ENCODE measurements around the gene ARF4. TPM values are rescaled to one million over a fixed set of nuclear protein-coding genes. Genes with fewer than 3 reads are reported as not detected.

Gene ARF4
- total and polyA plus RNA-seq, 2 donors (not counting 1 experiment from before 2014, with no cell fraction given): 30.2 to 38.1 TPM

DNA sequence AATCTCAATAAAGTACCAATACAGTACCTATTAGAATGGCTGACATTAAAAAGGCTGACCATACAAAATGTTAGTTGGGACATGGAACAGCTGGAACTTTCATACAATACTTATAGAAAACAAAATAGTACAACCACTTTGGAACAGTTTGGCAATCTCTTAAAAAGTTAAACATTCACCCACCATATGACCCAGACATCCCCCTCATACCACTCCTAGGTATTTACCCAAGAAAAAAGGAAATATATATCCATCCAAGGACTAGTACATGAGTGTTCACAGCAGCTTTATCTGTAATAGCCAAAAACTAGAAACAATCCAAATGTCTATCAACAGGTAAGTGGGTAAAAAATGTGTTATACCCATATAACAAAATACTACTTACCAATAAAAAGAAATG is 25.2 kb upstream of the ARF4 start:
- POLR2A ChIA-PET: no interaction called here
- ATAC-seq (ENCODE audit: low read depth) (no peak), DNase-seq (no peak)
- H3K27me3 ChIP-seq (replicated peaks in 1 of 4; ENCODE audit: control extremely low read depth in 1 of 4, control insufficient read depth in 3 of 4, insufficient read depth in 4 of 4, low read length in 3 of 4): no peaks in the 10 kb centered on the region
- H3K4me3 Mint-ChIP-seq: no peak overlapping the region
- H3K4me2 ChIP-seq (replicated peaks; ENCODE audit: low read depth, low read length, poor library complexity, severe bottlenecking): no peak overlapping the region
- H3K27me3 Mint-ChIP-seq: no peaks in the 10 kb centered on the region
- H3K27ac ChIP-seq (ENCODE audit: low read length in 2 of 2): no peak overlapping the region
- intact Hi-C loops (cut with micrococcal nuclease): no loop called here
- H3K36me3 ChIP-seq (replicated peaks in 1 of 2; ENCODE audit: control extremely low read depth in 1 of 2, control insufficient read depth in 1 of 2, extremely low read depth in 1 of 2, insufficient read depth in 2 of 2, low read length in 1 of 2): peaks cover 9 to 15% of the 10 kb centered on the region in 2 experiments
- TF ChIP-seq, protein P1, sequence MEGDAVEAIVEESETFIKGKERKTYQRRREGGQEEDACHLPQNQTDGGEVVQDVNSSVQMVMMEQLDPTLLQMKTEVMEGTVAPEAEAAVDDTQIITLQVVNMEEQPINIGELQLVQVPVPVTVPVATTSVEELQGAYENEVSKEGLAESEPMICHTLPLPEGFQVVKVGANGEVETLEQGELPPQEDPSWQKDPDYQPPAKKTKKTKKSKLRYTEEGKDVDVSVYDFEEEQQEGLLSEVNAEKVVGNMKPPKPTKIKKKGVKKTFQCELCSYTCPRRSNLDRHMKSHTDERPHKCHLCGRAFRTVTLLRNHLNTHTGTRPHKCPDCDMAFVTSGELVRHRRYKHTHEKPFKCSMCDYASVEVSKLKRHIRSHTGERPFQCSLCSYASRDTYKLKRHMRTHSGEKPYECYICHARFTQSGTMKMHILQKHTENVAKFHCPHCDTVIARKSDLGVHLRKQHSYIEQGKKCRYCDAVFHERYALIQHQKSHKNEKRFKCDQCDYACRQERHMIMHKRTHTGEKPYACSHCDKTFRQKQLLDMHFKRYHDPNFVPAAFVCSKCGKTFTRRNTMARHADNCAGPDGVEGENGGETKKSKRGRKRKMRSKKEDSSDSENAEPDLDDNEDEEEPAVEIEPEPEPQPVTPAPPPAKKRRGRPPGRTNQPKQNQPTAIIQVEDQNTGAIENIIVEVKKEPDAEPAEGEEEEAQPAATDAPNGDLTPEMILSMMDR (IDR thresholded peaks at IDR 0.05): no peak
- no peak for TF ChIP-seq EZH2 (IDR thresholded peaks at IDR 0.05; ENCODE audit: borderline replicate concordance, insufficient read depth, low read depth, low read length, poor library complexity, severe bottlenecking)
- CTCF ChIA-PET: interaction anchor here (1.0 kb wide), 1 partner anchor 21 kb away, joined by 3 read pairs; no protein-coding TSS in a partner anchor
- H3K27ac Mint-ChIP-seq: no peak overlapping the region
- no peaks in the 10 kb centered on the region for H3K4me1 Mint-ChIP-seq
- no peaks in the 10 kb centered on the region for H3K9me3 Mint-ChIP-seq (ENCODE audit: insufficient read depth)
- H3K4me1 ChIP-seq (ENCODE audit: control insufficient read depth in 2 of 2, insufficient read depth in 2 of 2, low read length in 2 of 2): no peaks in the 10 kb centered on the region
- no peak overlapping the region for H2AFZ ChIP-seq (ENCODE audit: insufficient read depth, low read depth, low read length, poor library complexity, severe bottlenecking)
- peaks cover 0 to 6% (median 0%) of the 10 kb centered on the region in 3 donors for H3K9me3 ChIP-seq (ENCODE audit: control extremely low read depth in 1 of 3, control insufficient read depth in 2 of 3, insufficient read depth in 1 of 3, low read length in 2 of 3)
- no peak overlapping the region for H3K9ac ChIP-seq (ENCODE audit: low read length)
- H3K4me3 ChIP-seq (ENCODE audit: control extremely low read depth in 1 of 5, extremely low read depth in 1 of 5, insufficient read depth in 1 of 5, low read depth in 2 of 5, low read length in 4 of 5): no peak overlapping the region
- no peaks in the 10 kb centered on the region for H3K79me2 ChIP-seq (ENCODE audit: control insufficient read depth, insufficient read depth, low read length)
- no peaks in the 10 kb centered on the region for H4K20me1 ChIP-seq (ENCODE audit: control insufficient read depth, insufficient read depth, low read length, poor library complexity, severe bottlenecking)

DNA sequence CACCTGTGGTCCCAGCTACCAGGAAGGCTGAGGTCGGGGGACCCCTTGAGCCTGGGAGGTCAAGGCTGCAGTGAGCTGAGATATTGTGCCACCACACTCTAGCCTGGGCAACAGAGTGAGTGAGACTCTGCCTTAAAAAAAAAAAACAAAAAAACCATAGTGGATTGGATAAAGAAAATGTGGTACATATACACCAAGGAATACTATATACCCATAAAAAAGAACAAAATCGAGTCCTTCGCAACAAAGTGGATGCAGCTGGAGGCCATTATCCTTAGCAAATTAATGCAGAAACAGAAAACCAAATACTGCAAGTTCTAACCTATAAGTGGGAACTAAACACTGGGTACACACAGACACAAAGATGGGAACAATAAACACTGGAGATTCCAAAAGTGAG is 20.6 kb upstream of the ARF4 start:
- Mint-ChIP-seq H3K4me3 (no peak overlapping the region), H3K4me1 (no peaks in the 10 kb centered on the region), H3K27ac (no peak overlapping the region), H3K9me3 (ENCODE audit: insufficient read depth) (no peaks in the 10 kb centered on the region), H3K27me3 (no peaks in the 10 kb centered on the region)
- Histone ChIP-seq H2AFZ (ENCODE audit: insufficient read depth, low read depth, low read length, poor library complexity, severe bottlenecking) (no peak overlapping the region), H3K79me2 (ENCODE audit: control insufficient read depth, insufficient read depth, low read length) (no peaks in the 10 kb centered on the region), H3K4me2 (replicated peaks; ENCODE audit: low read depth, low read length, poor library complexity, severe bottlenecking) (no peak overlapping the region), H3K4me1 (ENCODE audit: control insufficient read depth in 2 of 2, insufficient read depth in 2 of 2, low read length in 2 of 2) (no peaks in the 10 kb centered on the region), H3K4me3 (ENCODE audit: control extremely low read depth in 1 of 5, extremely low read depth in 1 of 5, insufficient read depth in 1 of 5, low read depth in 2 of 5, low read length in 4 of 5) (no peak overlapping the region), H3K9ac (ENCODE audit: low read length) (no peak overlapping the region), H3K27me3 (replicated peaks in 1 of 4; ENCODE audit: control extremely low read depth in 1 of 4, control insufficient read depth in 3 of 4, insufficient read depth in 4 of 4, low read length in 3 of 4) (no peaks in the 10 kb centered on the region), H3K36me3 (replicated peaks in 1 of 2; ENCODE audit: control extremely low read depth in 1 of 2, control insufficient read depth in 1 of 2, extremely low read depth in 1 of 2, insufficient read depth in 2 of 2, low read length in 1 of 2) (peaks cover 0 to 2% of the 10 kb centered on the region in 2 experiments), H3K9me3 (ENCODE audit: control extremely low read depth in 1 of 3, control insufficient read depth in 2 of 3, insufficient read depth in 1 of 3, low read length in 2 of 3) (peaks cover 0 to 5% (median 0%) of the 10 kb centered on the region in 3 donors), H4K20me1 (ENCODE audit: control insufficient read depth, insufficient read depth, low read length, poor library complexity, severe bottlenecking) (no peaks in the 10 kb centered on the region), H3K27ac (ENCODE audit: low read length in 2 of 2) (no peak overlapping the region)
- DNase-seq (no peak), ATAC-seq (ENCODE audit: low read depth) (no peak)
- TF ChIP-seq, protein P1 (IDR thresholded peaks at IDR 0.05): no peak
- CTCF ChIA-PET: no interaction called here
- WGBS (ENCODE audit: insufficient coverage): no CpG with 5 or more reads among the region's 3 CpGs
- POLR2A ChIA-PET: no interaction called here
- intact Hi-C loops (cut with micrococcal nuclease): no loop called here

Measured in B cell (primary cell).